Loucy (cell line): ENCODE results near the gene KIAA1549.

ENCODE experiments used
- H2AFZ ChIP-seq: fragments of 200-600 bp; sonication (generic); 2 replicates; pipeline ENCODE4 v1.6.0; 2016; ENCODE audit warnings: antibody characterized with exemption, mild to moderate bottlenecking, low read length, moderate library complexity
- H3F3A ChIP-seq: fragments of 200-600 bp; 2 replicates; pipeline ENCODE4 v1.6.0; 2016; ENCODE audit warnings: antibody characterized with exemption, low read depth, mild to moderate bottlenecking
- H3K27me3 ChIP-seq: fragments of 200-600 bp; sonication (generic); 2 replicates; pipeline ENCODE4 v1.6.1; 2014; ENCODE audit warnings: low read length, mild to moderate bottlenecking; ENCODE audit not compliant: insufficient read depth, poor library complexity, severe bottlenecking
- H3K36me3 ChIP-seq: fragments of 200-600 bp; sonication (generic); 2 replicates; pipeline ENCODE4 v1.6.1; 2016; ENCODE audit warnings: low read length; ENCODE audit not compliant: insufficient read depth
- H3K4me1 ChIP-seq: fragments of 200-600 bp; sonication (generic); 2 replicates; pipeline ENCODE4 v1.5.1; 2014; ENCODE audit warnings: low read length, mild to moderate bottlenecking; ENCODE audit not compliant: insufficient read depth, poor library complexity, severe bottlenecking
- H3K4me2 ChIP-seq: fragments of 200-600 bp; sonication (generic); 2 replicates; pipeline ENCODE4 v1.6.0; 2014; ENCODE audit warnings: antibody characterized with exemption, low read length, low read depth, mild to moderate bottlenecking; ENCODE audit not compliant: poor library complexity, severe bottlenecking
- H3K4me3 ChIP-seq: fragments of 200-600 bp; sonication (generic); 2 replicates; pipeline ENCODE4 v1.5.1; 2014; ENCODE audit warnings: low read length, mild to moderate bottlenecking, mixed read lengths; ENCODE audit not compliant: poor library complexity, severe bottlenecking
- H3K79me2 ChIP-seq: fragments of 200-600 bp; sonication (generic); 2 replicates; pipeline ENCODE4 v1.6.1; 2014; ENCODE audit warnings: low read length; ENCODE audit not compliant: insufficient read depth
- H3K9ac ChIP-seq: fragments of 200-600 bp; sonication (generic); 2 replicates; pipeline ENCODE4 v1.6.0; 2014; ENCODE audit warnings: mild to moderate bottlenecking, low read depth, low read length, moderate library complexity; ENCODE audit not compliant: poor library complexity, severe bottlenecking
- H3K9me2 ChIP-seq: fragments of 200-600 bp; sonication (generic); replicated peaks from 2 replicates; pipeline ENCODE4 v1.6.1; 2016; ENCODE audit warnings: low read depth, low read length, mixed read lengths
- H3K9me3 ChIP-seq: fragments of 200-600 bp; sonication (generic); 2 replicates; pipeline ENCODE4 v1.6.1; 2014; ENCODE audit warnings: mild to moderate bottlenecking, antibody characterized with exemption, low read length, low read depth; ENCODE audit not compliant: insufficient read depth
- H4K20me1 ChIP-seq: fragments of 200-600 bp; sonication (generic); 2 replicates; pipeline ENCODE4 v1.6.0; 2014; ENCODE audit warnings: antibody characterized with exemption, low read length, mild to moderate bottlenecking; ENCODE audit not compliant: insufficient read depth, poor library complexity, severe bottlenecking
- EZH2phosphoT487 ChIP-seq: fragments of 200-600 bp; IDR thresholded peaks from 2 replicates; pipeline ENCODE4 v1.6.1; 2018; ENCODE audit warnings: antibody characterized with exemption, mild to moderate bottlenecking, moderate library complexity, borderline replicate concordance
- TF ChIP-seq, protein P1 (sequence below): fragments of 200-600 bp; sonication (generic); conservative IDR thresholded peaks from 2 replicates; pipeline ENCODE4 v1.5.1; 2014; ENCODE audit warnings: mild to moderate bottlenecking, antibody characterized with exemption, low read length

Gene KIAA1549

GRCh38 chr7:138916275-138916674 lies 64.9 kb downstream of the KIAA1549 start:
- Histone ChIP-seq H2AFZ (no peak overlapping the region), H3K79me2 (no peaks in the 10 kb centered on the region), H4K20me1 (no peaks in the 10 kb centered on the region), H3K4me3 (no peak overlapping the region), H3K9ac (no peak overlapping the region), H3K4me1 (peaks cover 11% of the 10 kb centered on the region), H3K27me3 (no peaks in the 10 kb centered on the region), H3K9me2 (no peaks in the 10 kb centered on the region), H3F3A (no peaks in the 10 kb centered on the region), H3K4me2 (no peak overlapping the region), H3K36me3 (peaks cover 42% of the 10 kb centered on the region; the same call in 1 of the 2 replicates), H3K9me3 (no peaks in the 10 kb centered on the region)
- TF ChIP-seq EZH2phosphoT487, result no peak
- TF ChIP-seq, protein P1, sequence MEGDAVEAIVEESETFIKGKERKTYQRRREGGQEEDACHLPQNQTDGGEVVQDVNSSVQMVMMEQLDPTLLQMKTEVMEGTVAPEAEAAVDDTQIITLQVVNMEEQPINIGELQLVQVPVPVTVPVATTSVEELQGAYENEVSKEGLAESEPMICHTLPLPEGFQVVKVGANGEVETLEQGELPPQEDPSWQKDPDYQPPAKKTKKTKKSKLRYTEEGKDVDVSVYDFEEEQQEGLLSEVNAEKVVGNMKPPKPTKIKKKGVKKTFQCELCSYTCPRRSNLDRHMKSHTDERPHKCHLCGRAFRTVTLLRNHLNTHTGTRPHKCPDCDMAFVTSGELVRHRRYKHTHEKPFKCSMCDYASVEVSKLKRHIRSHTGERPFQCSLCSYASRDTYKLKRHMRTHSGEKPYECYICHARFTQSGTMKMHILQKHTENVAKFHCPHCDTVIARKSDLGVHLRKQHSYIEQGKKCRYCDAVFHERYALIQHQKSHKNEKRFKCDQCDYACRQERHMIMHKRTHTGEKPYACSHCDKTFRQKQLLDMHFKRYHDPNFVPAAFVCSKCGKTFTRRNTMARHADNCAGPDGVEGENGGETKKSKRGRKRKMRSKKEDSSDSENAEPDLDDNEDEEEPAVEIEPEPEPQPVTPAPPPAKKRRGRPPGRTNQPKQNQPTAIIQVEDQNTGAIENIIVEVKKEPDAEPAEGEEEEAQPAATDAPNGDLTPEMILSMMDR, result no peak

GRCh38 chr7:138913783-138914182 lies 67.4 kb downstream of the KIAA1549 start:
- Histone ChIP-seq H3K79me2 (no peaks in the 10 kb centered on the region), H3K4me1 (no peaks in the 10 kb centered on the region), H3K9ac (no peak overlapping the region), H3K9me3 (no peaks in the 10 kb centered on the region), H3K36me3 (peaks cover 38% of the 10 kb centered on the region; the same call in 1 of the 2 replicates), H4K20me1 (no peaks in the 10 kb centered on the region), H3F3A (no peaks in the 10 kb centered on the region), H3K9me2 (no peaks in the 10 kb centered on the region), H2AFZ (no peak overlapping the region), H3K27me3 (no peaks in the 10 kb centered on the region), H3K4me2 (no peak overlapping the region), H3K4me3 (no peak overlapping the region)
- TF ChIP-seq, protein P1, result no peak
- TF ChIP-seq EZH2phosphoT487, result no peak

GRCh38 chr7:138911007-138911406 lies 70.2 kb downstream of the KIAA1549 start:
- Histone ChIP-seq H3K27me3 (no peaks in the 10 kb centered on the region), H3K4me2 (no peak overlapping the region), H3F3A (no peaks in the 10 kb centered on the region), H3K4me1 (no peaks in the 10 kb centered on the region), H4K20me1 (no peaks in the 10 kb centered on the region), H3K79me2 (no peaks in the 10 kb centered on the region), H2AFZ (no peak overlapping the region), H3K9me2 (no peaks in the 10 kb centered on the region), H3K9ac (no peak overlapping the region), H3K4me3 (no peak overlapping the region), H3K9me3 (no peaks in the 10 kb centered on the region), H3K36me3 (peaks cover 36% of the 10 kb centered on the region; the same call in 1 of the 2 replicates)
- TF ChIP-seq, protein P1, result no peak
- no peak for TF ChIP-seq EZH2phosphoT487
